Activated naive CD8-positive, alpha-beta T cell (primary cell): Measurements from ENCODE around the gene TOLLIP.
"Not testable (repeated sequence)": the region's sequence is repeated elsewhere in the genome, so short reads cannot be mapped to it uniquely, and the experiment has no call there.

ENCODE experiments used
- H3K27ac Mint-ChIP-seq: one replicate; pipeline ENCODE4 v1.8.0; 2021; ENCODE audit warnings: mixed read lengths
- H3K27me3 Mint-ChIP-seq: one replicate; pipeline ENCODE4 v1.8.0; 2021; ENCODE audit warnings: mixed read lengths
- H3K36me3 Mint-ChIP-seq: one replicate; pipeline ENCODE4 v1.8.0; 2021; ENCODE audit warnings: mixed read lengths
- H3K4me1 Mint-ChIP-seq: one replicate; pipeline ENCODE4 v1.8.0; 2021; ENCODE audit warnings: low read depth, mixed read lengths
- H3K4me3 Mint-ChIP-seq: one replicate; pipeline ENCODE4 v1.8.0; 2021; ENCODE audit warnings: mild to moderate bottlenecking, mixed read lengths
- H3K9me3 Mint-ChIP-seq: one replicate; pipeline ENCODE4 v1.8.0; 2021; ENCODE audit warnings: low read depth, mixed read lengths

The TOLLIP gene

GRCh38 chr11:1348146-1348795, 38.8 kb upstream of the TOLLIP start:
- H3K27ac Mint-ChIP-seq = no peak overlapping the region
- H3K27me3 Mint-ChIP-seq = no peaks in the 10 kb centered on the region
- H3K36me3 Mint-ChIP-seq = no peaks in the 10 kb centered on the region
- H3K4me1 Mint-ChIP-seq = peaks cover 2% of the 10 kb centered on the region
- H3K4me3 Mint-ChIP-seq = no peak overlapping the region
- H3K9me3 Mint-ChIP-seq = no peaks in the 10 kb centered on the region

DNA sequence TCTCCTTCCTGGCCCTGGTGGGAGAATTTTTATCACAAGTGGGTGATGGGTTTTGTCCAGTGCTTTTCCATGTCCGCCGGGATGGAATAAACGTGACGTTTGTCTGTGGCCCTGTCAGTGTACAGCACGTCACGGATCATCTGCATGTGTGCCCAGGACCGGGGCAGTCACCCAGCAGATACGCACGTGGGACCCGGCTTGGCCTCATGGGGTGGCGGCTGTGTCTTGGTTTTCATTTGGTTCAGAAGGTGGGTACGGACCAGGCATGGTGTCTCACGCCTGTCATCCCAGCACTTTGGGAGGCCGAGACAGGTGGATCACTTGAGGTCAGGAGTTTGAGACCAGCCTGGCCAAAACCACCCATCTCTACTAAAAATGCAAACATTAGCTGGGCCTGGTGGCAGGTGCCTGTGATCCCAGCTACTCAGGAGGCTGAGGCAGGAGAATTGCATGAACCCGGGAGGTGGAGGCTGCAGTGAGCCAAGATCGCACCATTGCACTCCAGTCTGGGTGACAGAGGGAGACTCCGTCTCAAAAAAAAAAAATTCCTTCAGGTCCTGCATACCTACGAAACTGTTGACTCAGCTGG, 38.1 kb upstream of the TOLLIP start:
- H3K4me3 Mint-ChIP-seq, H3K27ac Mint-ChIP-seq, H3K9me3 Mint-ChIP-seq, H3K4me1 Mint-ChIP-seq, H3K27me3 Mint-ChIP-seq, H3K36me3 Mint-ChIP-seq: not testable (repeated sequence)

DNA sequence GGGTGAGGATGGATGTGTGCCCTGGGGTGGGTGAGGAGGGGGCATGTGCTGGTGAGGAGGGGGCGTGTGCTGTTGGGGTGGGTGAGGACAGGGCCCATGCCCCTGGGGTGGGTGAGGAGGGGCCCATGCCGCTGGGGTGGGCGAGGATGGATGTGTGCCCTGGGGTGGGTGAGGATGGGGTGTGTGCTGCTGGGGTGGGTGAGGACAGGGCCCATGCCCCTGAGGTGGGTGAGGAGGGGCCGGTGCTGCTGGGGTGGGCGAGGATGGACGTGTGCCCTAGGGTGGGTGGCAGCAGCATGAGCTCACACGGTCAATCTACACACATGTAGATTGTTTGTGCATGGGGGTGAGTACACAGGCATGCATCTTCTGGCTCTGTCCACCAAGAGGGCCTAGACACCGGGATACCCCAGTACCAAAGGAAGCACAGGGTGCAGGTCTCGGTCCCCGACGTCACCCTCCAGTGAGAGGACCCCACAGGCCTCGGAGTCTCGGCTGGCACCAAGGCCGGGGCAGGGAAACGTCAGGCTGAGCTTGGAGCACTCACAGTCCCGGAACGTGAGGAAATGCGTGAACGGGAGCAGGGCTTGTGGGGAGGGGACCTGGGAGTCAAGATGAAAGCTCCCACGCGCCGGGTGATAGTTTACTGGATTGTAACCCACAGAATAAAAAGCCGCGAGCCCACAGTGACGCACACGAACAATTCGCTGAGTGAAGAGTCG, 37.4 kb upstream of the TOLLIP start:
- no peak overlapping the region for H3K4me3 Mint-ChIP-seq
- H3K27me3 Mint-ChIP-seq = no peaks in the 10 kb centered on the region
- H3K9me3 Mint-ChIP-seq = no peaks in the 10 kb centered on the region
- H3K36me3 Mint-ChIP-seq = no peaks in the 10 kb centered on the region
- H3K27ac Mint-ChIP-seq = no peak overlapping the region
- peaks cover 2% of the 10 kb centered on the region for H3K4me1 Mint-ChIP-seq

GRCh38 chr11:1345737-1346513, 36.5 kb upstream of the TOLLIP start:
- Mint-ChIP-seq H3K4me3 (no peak overlapping the region), H3K27ac (no peak overlapping the region)

GRCh38 chr11:1344056-1344635, 34.7 kb upstream of the TOLLIP start:
- Mint-ChIP-seq H3K9me3 (no peaks in the 10 kb centered on the region), H3K27ac (no peak overlapping the region), H3K27me3 (no peaks in the 10 kb centered on the region), H3K4me3 (no peak overlapping the region), H3K4me1 (peaks cover 2% of the 10 kb centered on the region), H3K36me3 (no peaks in the 10 kb centered on the region)

More at GRCh38 chr11:1345737-1346513, 36.5 kb upstream of the TOLLIP start:
- no peaks in the 10 kb centered on the region for H3K27me3 Mint-ChIP-seq
- H3K36me3 Mint-ChIP-seq = no peaks in the 10 kb centered on the region
- no peaks in the 10 kb centered on the region for H3K9me3 Mint-ChIP-seq
- peaks cover 2% of the 10 kb centered on the region for H3K4me1 Mint-ChIP-seq

DNA sequence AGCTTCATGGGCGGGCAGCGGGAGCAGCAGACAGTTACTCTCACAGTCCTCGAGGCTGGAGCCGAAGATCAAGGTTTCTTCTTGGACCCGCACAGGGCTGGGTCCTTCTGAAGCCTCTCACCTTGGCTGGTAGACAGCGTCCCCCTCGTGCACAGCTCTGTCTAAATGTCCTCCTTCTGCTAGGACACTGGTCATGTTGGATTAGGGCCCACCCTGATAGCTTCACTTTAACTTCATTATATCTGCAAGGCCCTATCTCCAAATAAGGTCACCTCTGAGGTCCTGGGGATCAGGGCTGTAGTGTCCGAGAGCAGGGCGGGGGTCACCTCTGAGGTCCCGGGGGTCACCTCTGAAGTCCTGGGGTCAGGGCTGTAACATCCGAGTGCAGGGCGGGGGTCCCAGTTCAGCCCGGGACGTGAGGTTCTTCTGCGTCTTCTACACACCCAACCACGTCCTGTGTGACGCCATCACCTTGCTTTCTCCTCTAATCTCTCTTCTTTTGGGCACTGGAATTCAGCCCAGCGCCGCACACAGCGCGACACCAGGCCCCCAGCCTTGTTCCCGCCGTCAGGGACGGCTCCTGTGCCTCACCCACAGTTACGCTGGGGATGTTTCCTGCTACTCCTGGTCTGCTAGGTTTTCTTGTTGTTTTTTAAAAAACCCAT, 34.1 kb upstream of the TOLLIP start:
- H3K27ac Mint-ChIP-seq = no peak overlapping the region
- no peak overlapping the region for H3K4me3 Mint-ChIP-seq
- H3K4me1 Mint-ChIP-seq = peaks cover 2% of the 10 kb centered on the region
- H3K36me3 Mint-ChIP-seq = no peaks in the 10 kb centered on the region
- H3K9me3 Mint-ChIP-seq = no peaks in the 10 kb centered on the region
- H3K27me3 Mint-ChIP-seq = no peaks in the 10 kb centered on the region

DNA sequence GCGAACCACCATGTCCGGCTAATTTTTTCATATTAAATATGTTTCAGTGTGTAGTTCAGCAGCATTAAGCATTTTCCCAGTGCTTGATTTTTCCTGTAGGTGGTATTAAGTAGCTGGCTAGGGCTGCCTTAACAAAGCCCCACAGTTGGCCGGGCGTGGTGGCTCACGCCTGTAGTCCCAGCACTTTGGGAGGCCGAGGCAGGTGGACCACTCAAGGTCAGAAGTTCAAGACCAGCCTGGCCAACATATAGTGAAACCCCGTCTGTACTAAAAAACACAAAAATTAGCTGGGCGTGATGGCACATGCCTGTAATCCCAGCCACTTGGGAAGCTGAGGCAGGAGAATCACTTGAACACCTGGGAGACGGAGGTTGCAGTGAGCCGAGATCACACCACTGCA, 33.5 kb upstream of the TOLLIP start:
- peaks cover 3% of the 10 kb centered on the region for H3K4me1 Mint-ChIP-seq
- no peaks in the 10 kb centered on the region for H3K27me3 Mint-ChIP-seq
- no peak overlapping the region for H3K4me3 Mint-ChIP-seq
- no peaks in the 10 kb centered on the region for H3K9me3 Mint-ChIP-seq
- H3K27ac Mint-ChIP-seq = no peak overlapping the region
- no peaks in the 10 kb centered on the region for H3K36me3 Mint-ChIP-seq

DNA sequence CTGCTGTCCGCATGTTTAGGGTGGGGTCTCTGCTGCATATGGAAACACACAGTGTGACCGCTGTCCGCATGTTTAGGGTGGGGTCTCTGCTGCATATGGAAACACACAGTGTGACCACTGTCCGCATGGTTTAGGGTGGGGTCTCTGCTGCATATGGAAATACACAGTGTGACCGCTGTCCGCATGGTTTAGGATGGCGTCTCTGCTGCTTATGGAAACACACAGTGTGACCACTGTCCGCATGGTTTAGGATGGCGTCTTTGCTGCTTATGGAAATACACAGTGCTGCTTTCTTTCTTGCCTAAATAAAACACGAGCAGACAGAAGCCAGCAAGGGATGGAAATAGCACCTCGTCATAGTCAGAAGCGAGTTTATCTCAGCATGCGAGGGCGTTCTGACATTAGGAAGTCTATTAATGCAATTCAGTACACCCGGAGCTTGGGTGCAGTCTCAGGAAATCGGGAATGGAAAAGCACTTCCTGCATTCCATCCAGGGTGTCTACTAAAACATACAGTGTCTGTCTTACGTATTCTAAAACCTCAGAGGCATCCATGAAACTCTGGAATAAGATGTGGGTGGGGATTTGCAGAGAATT, 32.6 kb upstream of the TOLLIP start:
- Mint-ChIP-seq H3K27me3 (no peaks in the 10 kb centered on the region), H3K27ac (no peak overlapping the region), H3K4me3 (no peak overlapping the region), H3K9me3 (no peaks in the 10 kb centered on the region), H3K36me3 (no peaks in the 10 kb centered on the region), H3K4me1 (peaks cover 5% of the 10 kb centered on the region)

GRCh38 chr11:1341226-1341625, 31.8 kb upstream of the TOLLIP start:
- not testable (repeated sequence) for H3K27ac Mint-ChIP-seq, H3K27me3 Mint-ChIP-seq, H3K4me3 Mint-ChIP-seq, H3K4me1 Mint-ChIP-seq, H3K9me3 Mint-ChIP-seq, H3K36me3 Mint-ChIP-seq

DNA sequence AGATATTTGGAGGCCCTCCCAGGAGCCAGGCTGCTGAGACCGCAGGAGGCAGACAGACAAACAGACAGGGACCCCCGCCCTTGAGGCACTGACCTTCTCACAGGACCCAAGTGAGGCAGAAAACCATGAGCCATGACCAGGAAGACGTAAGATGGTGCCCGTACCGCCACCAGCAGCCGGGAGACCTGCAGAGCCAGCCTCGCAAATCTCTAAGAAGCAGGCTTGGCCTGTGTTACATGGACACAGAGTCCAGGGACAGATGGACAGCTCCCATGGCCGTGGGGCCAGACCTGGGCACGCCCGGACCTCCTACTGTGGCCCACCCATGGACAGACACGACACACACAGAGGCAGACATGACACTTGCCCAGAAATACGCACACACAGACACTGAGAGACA, 30.7 kb upstream of the TOLLIP start:
- Mint-ChIP-seq H3K27ac (no peak overlapping the region), H3K4me3 (no peak overlapping the region), H3K4me1 (peaks cover 14% of the 10 kb centered on the region), H3K27me3 (no peaks in the 10 kb centered on the region), H3K36me3 (no peaks in the 10 kb centered on the region), H3K9me3 (no peaks in the 10 kb centered on the region)

GRCh38 chr11:1339066-1339675, 29.7 kb upstream of the TOLLIP start:
- Mint-ChIP-seq H3K9me3 (no peaks in the 10 kb centered on the region), H3K4me1 (peaks cover 17% of the 10 kb centered on the region), H3K27me3 (no peaks in the 10 kb centered on the region), H3K36me3 (no peaks in the 10 kb centered on the region), H3K4me3 (no peak overlapping the region), H3K27ac (no peak overlapping the region)

DNA sequence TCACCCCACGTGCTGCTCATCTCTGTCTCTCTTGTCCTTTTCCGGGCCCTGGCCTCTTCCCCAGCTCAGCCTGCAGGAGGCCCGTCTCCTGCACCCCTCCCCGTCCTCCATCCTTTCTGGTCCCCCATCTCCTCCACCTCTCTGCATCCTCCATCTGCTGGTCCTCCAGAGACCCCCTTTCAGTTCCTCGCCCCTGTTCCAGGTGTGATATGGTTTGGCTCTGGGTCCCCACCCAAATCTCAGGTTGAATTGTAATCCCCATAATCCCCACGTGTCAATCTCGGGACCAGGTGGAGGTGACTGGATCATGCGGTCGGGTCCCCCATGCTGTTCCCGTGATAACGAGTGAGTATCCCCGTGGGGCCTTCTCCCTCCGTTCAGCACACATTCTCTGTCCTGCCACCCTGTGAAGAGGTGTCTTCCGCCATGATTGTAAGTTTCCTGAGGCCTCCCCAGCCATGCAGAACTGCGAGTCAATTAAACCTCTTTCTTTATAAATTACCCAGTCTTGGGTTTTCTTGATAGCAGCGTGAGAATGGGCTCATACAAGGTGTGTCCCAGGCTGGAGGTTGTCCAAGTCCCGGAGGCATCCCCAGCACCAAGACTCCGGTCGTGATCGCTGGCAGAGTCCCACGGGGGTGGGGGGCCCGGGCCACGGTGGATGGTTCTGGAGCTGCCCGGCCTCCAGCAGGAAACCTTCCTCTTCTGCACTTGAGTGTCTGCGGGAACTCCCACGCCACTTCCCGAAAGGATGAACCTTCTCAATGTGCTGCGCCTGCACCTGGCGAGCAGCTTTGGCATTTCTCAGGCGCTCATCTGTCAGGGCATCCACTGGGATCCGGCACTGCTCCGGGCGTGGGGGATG, 29.0 kb upstream of the TOLLIP start:
- Mint-ChIP-seq H3K4me1 (peaks cover 15% of the 10 kb centered on the region), H3K9me3 (no peaks in the 10 kb centered on the region), H3K27me3 (no peaks in the 10 kb centered on the region), H3K36me3 (no peaks in the 10 kb centered on the region), H3K27ac (no peak overlapping the region), H3K4me3 (peak overlapping the region; percentile 89)

DNA sequence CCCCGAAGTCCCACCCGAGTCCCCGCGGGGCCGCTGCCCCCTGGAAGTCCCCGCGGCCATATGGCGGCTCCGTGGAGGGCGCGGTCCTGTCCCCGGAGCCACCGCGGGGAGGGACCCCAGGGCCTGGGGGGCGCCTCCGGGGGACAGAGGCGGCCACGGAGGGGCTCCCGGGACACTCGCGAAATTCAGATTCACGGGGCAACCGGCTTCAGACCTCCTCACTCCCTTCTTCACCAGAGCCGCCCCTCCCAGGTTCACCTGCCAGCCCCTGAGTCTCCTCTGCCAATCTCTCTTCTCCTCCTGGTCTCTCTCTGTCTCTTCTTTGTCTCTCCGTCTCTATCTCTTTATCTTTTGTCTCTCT, 28.2 kb upstream of the TOLLIP start:
- Mint-ChIP-seq H3K9me3 (no peaks in the 10 kb centered on the region), H3K4me1 (peaks cover 15% of the 10 kb centered on the region)

More for the DNA sequence above, 28.2 kb upstream of the TOLLIP start:
- Mint-ChIP-seq H3K36me3 (no peaks in the 10 kb centered on the region), H3K27ac (peak overlapping the region; percentile 85), H3K27me3 (no peaks in the 10 kb centered on the region), H3K4me3 (peak overlapping the region; percentile 89)
